ENCODE results near the gene SEMA3C. TPM values are rescaled to one million over a fixed set of nuclear protein-coding genes. Genes with fewer than 3 reads are reported as not detected.

SEMA3C gene
- not detected in 2 replicates for total RNA-seq

DNA sequence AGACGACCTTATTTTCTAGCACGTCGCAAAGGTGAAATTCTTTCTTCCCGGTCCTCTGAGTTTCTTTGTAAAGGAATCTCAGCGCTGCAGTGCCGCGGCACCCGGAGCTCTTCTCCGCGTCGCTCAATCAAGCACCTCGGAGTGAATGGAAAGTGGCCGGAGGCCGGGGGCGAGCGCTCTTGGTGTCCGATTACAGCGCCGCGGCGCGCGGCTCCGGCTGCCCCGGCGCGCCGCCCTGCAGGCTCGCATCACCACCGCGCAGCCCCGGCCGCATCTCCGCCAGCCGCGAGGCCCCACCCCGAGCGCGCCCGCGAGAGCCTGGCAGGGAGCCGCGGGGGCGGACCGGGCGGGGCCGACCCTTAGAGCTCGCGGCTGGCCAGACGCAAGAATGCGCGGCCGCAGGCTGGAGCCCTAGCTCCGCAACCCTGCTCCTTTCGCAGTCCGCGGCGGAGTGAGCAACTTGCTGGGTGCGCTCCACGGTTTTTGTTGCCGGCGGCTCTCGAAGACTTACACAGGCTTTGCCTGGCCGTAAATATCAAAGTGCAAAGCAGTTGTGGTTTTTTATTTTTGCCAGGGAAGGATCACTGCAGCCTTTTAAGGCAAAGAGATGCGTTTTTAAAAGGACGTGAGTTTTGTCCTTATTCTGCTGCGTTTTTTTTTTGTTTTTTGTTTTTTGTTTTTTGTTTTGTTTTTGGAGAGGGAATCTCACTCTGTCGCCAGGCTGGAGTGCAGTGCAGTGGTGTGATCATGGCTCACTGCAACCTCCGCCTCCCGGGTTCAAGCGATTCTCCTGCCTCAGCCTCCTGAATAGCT is at the start of gene SEMA3C:
Gene SEMA3C (minus strand): TSS at position 143 of the 813 bp plus-strand sequence. CDS start 2,270 bp downstream, outside the sequence.
- intact Hi-C loops (cut with micrococcal nuclease) = no loop called here

GRCh38 chr7:80968606-80969005 is 49.8 kb upstream of the SEMA3C start:
- intact Hi-C loops (cut with micrococcal nuclease) = no loop called here

- intact Hi-C loops (cut with micrococcal nuclease) = no loop called here
Measured at GRCh38 chr7:80967917-80968297, 49.1 kb upstream of the SEMA3C start.

DNA sequence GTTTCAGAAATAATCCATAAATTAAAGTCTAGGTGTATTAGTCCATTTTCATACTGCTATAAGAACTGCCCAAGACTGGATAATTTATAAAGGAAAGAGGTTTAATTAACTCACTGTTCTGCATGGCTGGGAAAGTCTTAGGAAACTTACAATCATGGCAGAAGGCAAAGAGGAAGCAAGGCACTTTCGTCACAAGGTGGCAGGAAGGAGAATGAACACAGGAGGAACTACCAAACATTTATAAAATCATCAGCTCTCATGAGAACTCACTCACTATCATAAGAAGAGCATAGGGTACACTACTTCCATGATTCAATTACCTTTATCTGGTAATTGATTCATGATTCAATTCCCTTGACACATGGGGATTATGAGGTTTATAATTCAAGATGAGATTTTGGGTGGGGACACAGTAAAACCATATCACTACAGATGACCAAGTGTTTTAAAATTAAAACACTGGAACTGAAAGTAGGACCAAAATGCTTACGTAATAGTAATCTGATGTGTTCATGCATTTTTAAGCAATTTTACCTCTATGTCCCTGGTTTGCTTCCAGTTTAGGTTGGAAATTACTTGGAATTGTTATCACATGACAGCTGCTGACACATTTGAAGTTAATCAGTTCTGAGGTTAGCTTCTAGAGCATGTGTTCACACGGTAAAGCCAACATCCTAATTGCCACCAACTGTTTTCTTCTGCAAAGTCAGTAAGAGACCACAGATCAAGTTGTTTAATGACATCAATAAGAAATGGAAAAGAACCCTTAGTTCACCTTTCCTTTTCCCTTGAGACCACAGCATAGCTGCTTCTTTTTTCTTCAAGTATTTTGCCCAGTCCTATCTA is 48.4 kb upstream of the SEMA3C start:
- intact Hi-C loops (cut with micrococcal nuclease) = no loop called here

- intact Hi-C loops (cut with micrococcal nuclease) = no loop called here
Measured at GRCh38 chr7:80960244-80960795, 41.5 kb upstream of the SEMA3C start.

GRCh38 chr7:80957226-80957777 is 38.5 kb upstream of the SEMA3C start:
- intact Hi-C loops (cut with micrococcal nuclease) = no loop called here

- intact Hi-C loops (cut with micrococcal nuclease) = no loop called here
Measured at GRCh38 chr7:80954191-80954590, 35.3 kb upstream of the SEMA3C start.

DNA sequence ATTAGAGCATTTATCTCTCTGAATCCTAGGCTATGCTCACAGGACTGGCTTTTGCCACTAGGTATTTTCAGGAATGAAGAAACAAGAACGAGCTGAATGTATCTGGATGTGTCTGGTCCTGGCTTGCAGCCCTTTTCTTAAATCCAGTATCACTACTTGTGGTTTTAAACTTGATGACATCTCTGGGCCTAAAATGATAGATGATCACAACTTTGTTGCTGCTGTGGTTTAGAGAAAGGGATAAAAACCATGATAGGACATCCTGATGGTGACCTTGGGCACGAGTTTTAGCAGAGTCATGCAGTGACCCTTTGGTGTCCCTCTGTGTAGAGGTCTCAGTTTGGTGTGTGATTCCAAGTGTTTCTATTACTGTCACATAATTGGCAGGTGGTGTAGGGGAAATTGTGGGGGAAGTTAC is 31.7 kb upstream of the SEMA3C start:
- intact Hi-C loops (cut with micrococcal nuclease) = no loop called here

GRCh38 chr7:80949449-80949848 is 30.6 kb upstream of the SEMA3C start:
- intact Hi-C loops (cut with micrococcal nuclease) = no loop called here

GRCh38 chr7:80946858-80947257 is 28.0 kb upstream of the SEMA3C start:
- intact Hi-C loops (cut with micrococcal nuclease) = no loop called here

DNA sequence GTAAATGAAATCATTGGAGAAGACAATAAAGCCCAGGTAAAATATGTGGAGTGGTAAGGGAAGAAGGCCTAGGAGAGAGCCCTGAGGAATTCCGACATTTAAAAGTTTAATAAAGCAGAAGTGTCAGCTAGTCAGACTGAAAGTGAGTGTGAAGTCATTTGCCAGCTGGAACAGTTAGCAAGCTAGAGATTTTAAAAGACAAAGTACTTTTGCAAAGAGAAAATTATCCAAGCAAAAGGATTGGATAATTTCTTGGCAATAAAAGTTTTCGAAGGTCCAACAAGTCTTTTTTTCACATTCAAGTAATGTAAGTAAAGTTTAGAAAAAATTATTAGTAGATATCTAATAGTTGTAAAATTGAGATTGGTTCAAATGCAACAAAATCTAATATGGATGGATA is 27.1 kb upstream of the SEMA3C start:
- intact Hi-C loops (cut with micrococcal nuclease) = no loop called here

GRCh38 chr7:80943342-80943741 is 24.5 kb upstream of the SEMA3C start:
- intact Hi-C loops (cut with micrococcal nuclease) = no loop called here

- intact Hi-C loops (cut with micrococcal nuclease) = no loop called here
Measured at GRCh38 chr7:80942261-80943041, 23.6 kb upstream of the SEMA3C start.

- intact Hi-C loops (cut with micrococcal nuclease) = no loop called here
Measured at GRCh38 chr7:80941208-80941758, 22.4 kb upstream of the SEMA3C start.

GRCh38 chr7:80940539-80941207 is 21.8 kb upstream of the SEMA3C start:
- intact Hi-C loops (cut with micrococcal nuclease) = no loop called here

- intact Hi-C loops (cut with micrococcal nuclease) = no loop called here
Measured at GRCh38 chr7:80937336-80937735, 18.5 kb upstream of the SEMA3C start.

DNA sequence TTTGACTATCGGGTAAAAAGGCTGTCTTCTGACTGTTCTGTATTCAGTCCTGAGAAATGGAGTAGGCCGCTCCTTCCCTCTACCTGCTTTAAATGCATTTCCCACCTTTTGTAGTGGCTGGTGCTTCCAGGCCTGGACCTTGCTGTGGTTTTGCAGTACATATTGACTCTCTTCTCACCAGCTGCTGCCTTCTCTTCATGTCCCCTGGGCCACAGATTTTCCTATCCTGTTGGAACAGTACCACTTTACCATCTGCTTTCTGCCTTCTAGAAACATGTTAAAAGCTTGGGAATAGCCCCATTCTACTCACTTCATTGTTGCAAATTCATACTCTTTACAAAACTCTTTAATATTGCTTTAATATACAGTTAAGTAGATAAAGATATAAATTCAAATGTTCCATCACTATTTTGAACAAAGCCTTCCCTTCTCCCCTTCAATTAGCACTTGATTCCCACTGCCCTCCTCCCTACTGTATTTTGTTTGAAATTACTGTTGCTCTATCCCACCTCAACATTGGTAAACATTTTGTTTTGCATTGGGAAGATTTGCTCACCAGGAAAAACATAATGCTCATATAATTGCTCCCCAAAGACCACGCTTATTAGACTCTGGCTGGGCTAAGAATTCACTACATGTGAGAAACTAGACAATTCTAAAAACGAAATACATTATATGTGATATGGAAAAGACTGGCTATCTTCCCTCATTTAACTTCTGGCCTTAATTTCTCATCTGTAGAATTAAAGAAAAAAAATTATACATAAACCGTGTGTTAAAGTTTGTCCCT is 17.3 kb upstream of the SEMA3C start:
- intact Hi-C loops (cut with micrococcal nuclease) = no loop called here

GRCh38 chr7:80934321-80934720 is 15.5 kb upstream of the SEMA3C start:
- intact Hi-C loops (cut with micrococcal nuclease) = no loop called here

DNA sequence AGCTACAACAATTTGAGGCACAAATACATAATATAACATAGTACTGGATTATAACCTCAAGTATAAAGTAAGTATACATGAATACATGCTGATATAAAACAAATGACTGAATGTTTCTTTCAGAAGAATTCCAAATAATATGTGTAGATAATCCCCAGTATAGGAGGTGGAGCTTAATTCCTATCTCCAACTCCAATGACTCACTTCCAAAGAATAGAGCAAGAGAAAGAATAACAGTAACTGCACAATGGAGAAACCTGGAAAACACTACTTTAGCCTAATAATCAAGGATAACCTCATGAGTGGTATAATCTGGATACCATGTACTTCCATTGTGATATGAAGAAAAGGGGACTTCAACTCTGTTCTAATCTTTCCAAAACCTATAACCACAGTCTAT is 13.7 kb upstream of the SEMA3C start:
- intact Hi-C loops (cut with micrococcal nuclease) = no loop called here
